WTC11 (cell line): ENCODE measurements around the gene LRRC8D. TPM values are rescaled to one million over a fixed set of nuclear protein-coding genes. Genes with fewer than 3 reads are reported as not detected.

Experiments used
- ATAC-seq: fragments of 200-7000 bp; cut with Tn5 transposase; 2 replicates; pipeline ENCODE4 v1.10.0; 2021; ENCODE audit warnings: mild to moderate bottlenecking, moderate library complexity
- CTCF ChIA-PET: fragments of 300-600 bp; sonication (Branson Sonifier 250); formaldehyde crosslinking; loops from one replicate; lab custom pipeline; 2021; ENCODE audit warnings: antibody characterized with exemption; lab: Charles Lee
- POLR2A ChIA-PET: fragments of 350-600 bp; sonication (Branson Sonifier 250); formaldehyde crosslinking; loops from one replicate; lab custom pipeline; 2021; ENCODE audit warnings: antibody characterized with exemption; lab: Charles Lee
- DNase-seq: peaks from one replicate; pipeline ENCODE4 v3.0.0; 2021; ENCODE audit warnings: low spot score
- H3K27ac Mint-ChIP-seq: 2 replicates; pipeline ENCODE4 v1.8.0; 2021; ENCODE audit warnings: mixed read lengths
- H3K27me3 Mint-ChIP-seq: 2 replicates; pipeline ENCODE4 v1.8.0; 2021; ENCODE audit warnings: low read depth, mild to moderate bottlenecking, moderate library complexity, mixed read lengths
- H3K36me3 Mint-ChIP-seq: 2 replicates; pipeline ENCODE4 v1.8.0; 2021; ENCODE audit warnings: mixed read lengths
- H3K4me1 Mint-ChIP-seq: 2 replicates; pipeline ENCODE4 v1.8.0; 2022; ENCODE audit warnings: mixed read lengths
- H3K4me3 Mint-ChIP-seq: 2 replicates; pipeline ENCODE4 v1.8.0; 2021; ENCODE audit warnings: mild to moderate bottlenecking, moderate library complexity, mixed read lengths
- H3K9me3 Mint-ChIP-seq: 2 replicates; pipeline ENCODE4 v1.8.0; 2021; ENCODE audit warnings: mixed read lengths
- ATF1 ChIP-seq: sonication (generic); formaldehyde crosslinking; IDR thresholded peaks from 2 replicates; pipeline ENCODE4 v1.8.1; 2023; ENCODE audit warnings: mild to moderate bottlenecking, moderate library complexity, missing genetic modification reagents
- ESRRA ChIP-seq: sonication (generic); formaldehyde crosslinking; IDR thresholded peaks from 2 replicates; pipeline ENCODE4 v1.8.1; 2022; ENCODE audit warnings: mild to moderate bottlenecking, missing genetic modification reagents, borderline replicate concordance
- GRHL2 ChIP-seq: fragments of 250-450 bp; sonication (Bioruptor Pico); IDR thresholded peaks from 2 replicates; pipeline ENCODE4 v1.8.0; 2022; ENCODE audit warnings: mild to moderate bottlenecking, moderate library complexity; ENCODE audit not compliant: insufficient replicate concordance, severe bottlenecking
- JUN ChIP-seq: sonication (generic); formaldehyde crosslinking; IDR thresholded peaks from 2 replicates; pipeline ENCODE4 v1.8.0; 2023; ENCODE audit warnings: mild to moderate bottlenecking, missing genetic modification reagents
- KAT7 ChIP-seq: sonication (generic); formaldehyde crosslinking; IDR thresholded peaks from 2 replicates; pipeline ENCODE4 v1.8.1; 2023; ENCODE audit warnings: missing genetic modification reagents, mild to moderate bottlenecking, borderline replicate concordance
- MXD4 ChIP-seq: fragments of 250-450 bp; sonication (Bioruptor Pico); IDR thresholded peaks from 2 replicates; pipeline ENCODE4 v1.8.0; 2021; ENCODE audit warnings: mild to moderate bottlenecking, moderate library complexity, borderline replicate concordance
- MYBL2 ChIP-seq: sonication (generic); formaldehyde crosslinking; IDR thresholded peaks from 2 replicates; pipeline ENCODE4 v1.8.1; 2023; ENCODE audit warnings: mild to moderate bottlenecking, moderate library complexity, missing genetic modification reagents
- NFATC4 ChIP-seq: fragments of 250-450 bp; sonication (Bioruptor Pico); IDR thresholded peaks from 2 replicates; pipeline ENCODE4 v1.9.0; 2021; ENCODE audit warnings: mild to moderate bottlenecking
- NFYB ChIP-seq: sonication (generic); formaldehyde crosslinking; conservative IDR thresholded peaks from 2 replicates; pipeline ENCODE4 v1.8.0; 2022; ENCODE audit warnings: low read depth, missing genetic modification reagents
- RORB ChIP-seq: fragments of 250-450 bp; sonication (Bioruptor Pico); IDR thresholded peaks from 2 replicates; pipeline ENCODE4 v1.9.0; 2021; ENCODE audit warnings: mild to moderate bottlenecking
- TEAD1 ChIP-seq: sonication (generic); formaldehyde crosslinking; IDR thresholded peaks from 2 replicates; pipeline ENCODE4 v1.8.0; 2022; ENCODE audit warnings: mild to moderate bottlenecking, missing genetic modification reagents
- TEAD4 ChIP-seq: sonication (generic); formaldehyde crosslinking; IDR thresholded peaks from 2 replicates; pipeline ENCODE4 v1.8.0; 2022; ENCODE audit warnings: mild to moderate bottlenecking, missing genetic modification reagents
- ZNF263 ChIP-seq: sonication (generic); formaldehyde crosslinking; IDR thresholded peaks from 2 replicates; pipeline ENCODE4 v1.8.1; 2022; ENCODE audit warnings: low read depth, mild to moderate bottlenecking, moderate library complexity, missing genetic modification reagents
- ZNF416 ChIP-seq: fragments of 250-450 bp; sonication (Bioruptor Pico); IDR thresholded peaks from 2 replicates; pipeline ENCODE4 v1.9.0; 2021; ENCODE audit warnings: mild to moderate bottlenecking, inconsistent platforms
- total RNA-seq: library from RNA; stranded (reverse); gene quantifications from 3 replicates; pipeline ENCODE4 v1.2.3, GENCODE V29; 2021
- TF ChIP-seq, protein P1 (sequence below): sonication (generic); formaldehyde crosslinking; IDR thresholded peaks from 2 replicates; pipeline ENCODE4 v1.8.0; 2023; ENCODE audit warnings: missing genetic modification reagents
- TF ChIP-seq, protein P2 (sequence below): sonication (generic); formaldehyde crosslinking; IDR thresholded peaks from 2 replicates; pipeline ENCODE4 v1.8.0; 2023; ENCODE audit warnings: mild to moderate bottlenecking, missing genetic modification reagents
- TF ChIP-seq, protein P3 (sequence below): fragments of 250-450 bp; sonication (Bioruptor Pico); IDR thresholded peaks from 2 replicates; pipeline ENCODE4 v1.9.0; 2021; ENCODE audit warnings: mild to moderate bottlenecking
- TF ChIP-seq, protein P4 (sequence below): fragments of 250-450 bp; sonication (Bioruptor Pico); IDR thresholded peaks from 2 replicates; pipeline ENCODE4 v1.9.0; 2021; ENCODE audit warnings: mild to moderate bottlenecking, borderline replicate concordance
- TF ChIP-seq, protein P5 (sequence below): sonication (generic); formaldehyde crosslinking; IDR thresholded peaks from 2 replicates; pipeline ENCODE4 v1.8.0; 2022; ENCODE audit warnings: mild to moderate bottlenecking, missing genetic modification reagents
- TF ChIP-seq, protein P6 (sequence below): sonication (generic); formaldehyde crosslinking; IDR thresholded peaks from 2 replicates; pipeline ENCODE4 v1.8.1; 2023; ENCODE audit warnings: mild to moderate bottlenecking, missing genetic modification reagents
- TF ChIP-seq, protein P7 (sequence below): sonication (generic); formaldehyde crosslinking; IDR thresholded peaks from 2 replicates; pipeline ENCODE4 v1.8.1; 2023; ENCODE audit warnings: mild to moderate bottlenecking, missing genetic modification reagents, moderate library complexity
- TF ChIP-seq, protein P8 (sequence below): fragments of 250-450 bp; sonication (Bioruptor Pico); conservative IDR thresholded peaks from 2 replicates; pipeline ENCODE4 v1.9.0; 2021; ENCODE audit warnings: mild to moderate bottlenecking

LRRC8D gene
- total RNA-seq, 1 experiment from 2014 or later: 42.6 TPM

DNA sequence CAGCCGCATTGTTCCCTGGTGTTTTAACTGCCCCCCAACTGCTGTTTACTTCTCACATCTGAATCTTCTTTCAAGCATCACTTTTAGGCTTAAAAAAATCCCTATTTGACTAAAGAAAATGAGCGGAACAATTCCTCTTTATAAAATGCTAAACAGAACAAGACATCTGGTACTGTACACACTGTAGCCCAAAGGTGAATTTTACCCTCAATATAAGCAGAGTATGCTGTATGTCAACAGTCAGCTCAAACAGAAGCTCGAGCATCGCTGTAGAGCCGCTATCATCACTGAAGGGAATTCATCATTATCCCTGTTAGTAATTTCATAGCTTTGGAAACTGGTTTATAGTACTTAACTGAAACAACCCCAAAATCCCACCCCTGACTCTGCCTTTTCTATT is 85.3 kb downstream of the LRRC8D start:
- TF ChIP-seq, protein P1, sequence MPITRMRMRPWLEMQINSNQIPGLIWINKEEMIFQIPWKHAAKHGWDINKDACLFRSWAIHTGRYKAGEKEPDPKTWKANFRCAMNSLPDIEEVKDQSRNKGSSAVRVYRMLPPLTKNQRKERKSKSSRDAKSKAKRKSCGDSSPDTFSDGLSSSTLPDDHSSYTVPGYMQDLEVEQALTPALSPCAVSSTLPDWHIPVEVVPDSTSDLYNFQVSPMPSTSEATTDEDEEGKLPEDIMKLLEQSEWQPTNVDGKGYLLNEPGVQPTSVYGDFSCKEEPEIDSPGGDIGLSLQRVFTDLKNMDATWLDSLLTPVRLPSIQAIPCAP (CRISPR knock-in tag): no peak
- TF ChIP-seq NFATC4 (CRISPR knock-in tag) (no peak), KAT7 (CRISPR knock-in tag) (no peak), RORB (CRISPR knock-in tag) (no peak), TEAD1 (CRISPR knock-in tag) (no peak), TEAD4 (CRISPR knock-in tag) (no peak), NFYB (no peak), ZNF416 (CRISPR knock-in tag) (no peak), JUN (CRISPR knock-in tag) (no peak)
- TF ChIP-seq, protein P2, sequence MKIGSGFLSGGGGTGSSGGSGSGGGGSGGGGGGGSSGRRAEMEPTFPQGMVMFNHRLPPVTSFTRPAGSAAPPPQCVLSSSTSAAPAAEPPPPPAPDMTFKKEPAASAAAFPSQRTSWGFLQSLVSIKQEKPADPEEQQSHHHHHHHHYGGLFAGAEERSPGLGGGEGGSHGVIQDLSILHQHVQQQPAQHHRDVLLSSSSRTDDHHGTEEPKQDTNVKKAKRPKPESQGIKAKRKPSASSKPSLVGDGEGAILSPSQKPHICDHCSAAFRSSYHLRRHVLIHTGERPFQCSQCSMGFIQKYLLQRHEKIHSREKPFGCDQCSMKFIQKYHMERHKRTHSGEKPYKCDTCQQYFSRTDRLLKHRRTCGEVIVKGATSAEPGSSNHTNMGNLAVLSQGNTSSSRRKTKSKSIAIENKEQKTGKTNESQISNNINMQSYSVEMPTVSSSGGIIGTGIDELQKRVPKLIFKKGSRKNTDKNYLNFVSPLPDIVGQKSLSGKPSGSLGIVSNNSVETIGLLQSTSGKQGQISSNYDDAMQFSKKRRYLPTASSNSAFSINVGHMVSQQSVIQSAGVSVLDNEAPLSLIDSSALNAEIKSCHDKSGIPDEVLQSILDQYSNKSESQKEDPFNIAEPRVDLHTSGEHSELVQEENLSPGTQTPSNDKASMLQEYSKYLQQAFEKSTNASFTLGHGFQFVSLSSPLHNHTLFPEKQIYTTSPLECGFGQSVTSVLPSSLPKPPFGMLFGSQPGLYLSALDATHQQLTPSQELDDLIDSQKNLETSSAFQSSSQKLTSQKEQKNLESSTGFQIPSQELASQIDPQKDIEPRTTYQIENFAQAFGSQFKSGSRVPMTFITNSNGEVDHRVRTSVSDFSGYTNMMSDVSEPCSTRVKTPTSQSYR (CRISPR knock-in tag): no peak
- TF ChIP-seq, protein P3, sequence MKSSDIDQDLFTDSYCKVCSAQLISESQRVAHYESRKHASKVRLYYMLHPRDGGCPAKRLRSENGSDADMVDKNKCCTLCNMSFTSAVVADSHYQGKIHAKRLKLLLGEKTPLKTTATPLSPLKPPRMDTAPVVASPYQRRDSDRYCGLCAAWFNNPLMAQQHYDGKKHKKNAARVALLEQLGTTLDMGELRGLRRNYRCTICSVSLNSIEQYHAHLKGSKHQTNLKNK (CRISPR knock-in tag): no peak
- TF ChIP-seq, protein P4, sequence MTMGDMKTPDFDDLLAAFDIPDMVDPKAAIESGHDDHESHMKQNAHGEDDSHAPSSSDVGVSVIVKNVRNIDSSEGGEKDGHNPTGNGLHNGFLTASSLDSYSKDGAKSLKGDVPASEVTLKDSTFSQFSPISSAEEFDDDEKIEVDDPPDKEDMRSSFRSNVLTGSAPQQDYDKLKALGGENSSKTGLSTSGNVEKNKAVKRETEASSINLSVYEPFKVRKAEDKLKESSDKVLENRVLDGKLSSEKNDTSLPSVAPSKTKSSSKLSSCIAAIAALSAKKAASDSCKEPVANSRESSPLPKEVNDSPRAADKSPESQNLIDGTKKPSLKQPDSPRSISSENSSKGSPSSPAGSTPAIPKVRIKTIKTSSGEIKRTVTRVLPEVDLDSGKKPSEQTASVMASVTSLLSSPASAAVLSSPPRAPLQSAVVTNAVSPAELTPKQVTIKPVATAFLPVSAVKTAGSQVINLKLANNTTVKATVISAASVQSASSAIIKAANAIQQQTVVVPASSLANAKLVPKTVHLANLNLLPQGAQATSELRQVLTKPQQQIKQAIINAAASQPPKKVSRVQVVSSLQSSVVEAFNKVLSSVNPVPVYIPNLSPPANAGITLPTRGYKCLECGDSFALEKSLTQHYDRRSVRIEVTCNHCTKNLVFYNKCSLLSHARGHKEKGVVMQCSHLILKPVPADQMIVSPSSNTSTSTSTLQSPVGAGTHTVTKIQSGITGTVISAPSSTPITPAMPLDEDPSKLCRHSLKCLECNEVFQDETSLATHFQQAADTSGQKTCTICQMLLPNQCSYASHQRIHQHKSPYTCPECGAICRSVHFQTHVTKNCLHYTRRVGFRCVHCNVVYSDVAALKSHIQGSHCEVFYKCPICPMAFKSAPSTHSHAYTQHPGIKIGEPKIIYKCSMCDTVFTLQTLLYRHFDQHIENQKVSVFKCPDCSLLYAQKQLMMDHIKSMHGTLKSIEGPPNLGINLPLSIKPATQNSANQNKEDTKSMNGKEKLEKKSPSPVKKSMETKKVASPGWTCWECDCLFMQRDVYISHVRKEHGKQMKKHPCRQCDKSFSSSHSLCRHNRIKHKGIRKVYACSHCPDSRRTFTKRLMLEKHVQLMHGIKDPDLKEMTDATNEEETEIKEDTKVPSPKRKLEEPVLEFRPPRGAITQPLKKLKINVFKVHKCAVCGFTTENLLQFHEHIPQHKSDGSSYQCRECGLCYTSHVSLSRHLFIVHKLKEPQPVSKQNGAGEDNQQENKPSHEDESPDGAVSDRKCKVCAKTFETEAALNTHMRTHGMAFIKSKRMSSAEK: no peak
- TF ChIP-seq, protein P5, sequence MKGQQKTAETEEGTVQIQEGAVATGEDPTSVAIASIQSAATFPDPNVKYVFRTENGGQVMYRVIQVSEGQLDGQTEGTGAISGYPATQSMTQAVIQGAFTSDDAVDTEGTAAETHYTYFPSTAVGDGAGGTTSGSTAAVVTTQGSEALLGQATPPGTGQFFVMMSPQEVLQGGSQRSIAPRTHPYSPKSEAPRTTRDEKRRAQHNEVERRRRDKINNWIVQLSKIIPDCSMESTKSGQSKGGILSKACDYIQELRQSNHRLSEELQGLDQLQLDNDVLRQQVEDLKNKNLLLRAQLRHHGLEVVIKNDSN (CRISPR knock-in tag): no peak
- TF ChIP-seq, protein P6, sequence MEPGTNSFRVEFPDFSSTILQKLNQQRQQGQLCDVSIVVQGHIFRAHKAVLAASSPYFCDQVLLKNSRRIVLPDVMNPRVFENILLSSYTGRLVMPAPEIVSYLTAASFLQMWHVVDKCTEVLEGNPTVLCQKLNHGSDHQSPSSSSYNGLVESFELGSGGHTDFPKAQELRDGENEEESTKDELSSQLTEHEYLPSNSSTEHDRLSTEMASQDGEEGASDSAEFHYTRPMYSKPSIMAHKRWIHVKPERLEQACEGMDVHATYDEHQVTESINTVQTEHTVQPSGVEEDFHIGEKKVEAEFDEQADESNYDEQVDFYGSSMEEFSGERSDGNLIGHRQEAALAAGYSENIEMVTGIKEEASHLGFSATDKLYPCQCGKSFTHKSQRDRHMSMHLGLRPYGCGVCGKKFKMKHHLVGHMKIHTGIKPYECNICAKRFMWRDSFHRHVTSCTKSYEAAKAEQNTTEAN (CRISPR knock-in tag): no peak
- no peak for DNase-seq
- Mint-ChIP-seq H3K36me3 (no peaks in the 10 kb centered on the region), H3K4me3 (peak overlapping the region; percentile 21; the same call in 1 of the 2 replicates), H3K4me1 (peaks cover 91% of the 10 kb centered on the region), H3K27me3 (no peaks in the 10 kb centered on the region), H3K9me3 (no peaks in the 10 kb centered on the region), H3K27ac (peak overlapping the region; percentile 97)
- ChIA-PET POLR2A (no interaction called here), CTCF (interaction anchor here (3.2 kb wide), 1 partner anchor 63 kb away, joined by 11 read pairs; no protein-coding TSS in a partner anchor)
- no peak for ATAC-seq

DNA sequence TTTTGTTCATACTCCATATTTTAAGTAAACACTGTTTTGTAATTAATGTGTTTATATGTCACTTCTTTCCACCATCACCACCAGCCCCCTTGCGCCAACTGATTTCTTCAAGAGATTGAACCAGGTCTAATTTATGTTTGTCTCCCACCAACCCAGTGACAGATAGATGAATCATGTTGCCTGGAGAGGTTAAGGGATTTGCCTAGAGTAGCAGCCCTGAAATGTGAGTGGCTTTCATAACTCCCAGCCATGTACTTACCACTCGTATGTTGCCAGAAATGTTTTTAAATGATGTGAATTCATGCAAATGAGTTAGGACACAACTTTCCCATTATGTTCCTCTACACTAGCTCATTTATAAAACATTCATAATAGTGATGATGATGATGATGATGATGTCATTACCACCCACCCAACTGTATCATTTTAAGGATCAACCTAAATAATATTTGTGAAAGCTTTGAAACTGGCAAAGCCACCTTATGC is 86.9 kb downstream of the LRRC8D start:
- CTCF ChIA-PET: no interaction called here
- Mint-ChIP-seq H3K27me3 (no peaks in the 10 kb centered on the region), H3K9me3 (no peaks in the 10 kb centered on the region), H3K27ac (peak overlapping the region; percentile 97), H3K36me3 (no peaks in the 10 kb centered on the region), H3K4me1 (peaks cover 95% of the 10 kb centered on the region), H3K4me3 (no peak overlapping the region)
- DNase-seq (no peak), ATAC-seq (no peak)
- POLR2A ChIA-PET: no interaction called here
- TF ChIP-seq MXD4 (CRISPR knock-in tag): no peak
- no peak for TF ChIP-seq ZNF416 (CRISPR knock-in tag)
- TF ChIP-seq TEAD4 (CRISPR knock-in tag): no peak
- no peak for TF ChIP-seq ESRRA (CRISPR knock-in tag)
- no peak for TF ChIP-seq KAT7 (CRISPR knock-in tag)
- TF ChIP-seq, protein P7, sequence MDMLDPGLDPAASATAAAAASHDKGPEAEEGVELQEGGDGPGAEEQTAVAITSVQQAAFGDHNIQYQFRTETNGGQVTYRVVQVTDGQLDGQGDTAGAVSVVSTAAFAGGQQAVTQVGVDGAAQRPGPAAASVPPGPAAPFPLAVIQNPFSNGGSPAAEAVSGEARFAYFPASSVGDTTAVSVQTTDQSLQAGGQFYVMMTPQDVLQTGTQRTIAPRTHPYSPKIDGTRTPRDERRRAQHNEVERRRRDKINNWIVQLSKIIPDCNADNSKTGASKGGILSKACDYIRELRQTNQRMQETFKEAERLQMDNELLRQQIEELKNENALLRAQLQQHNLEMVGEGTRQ (CRISPR knock-in tag): no peak
- no peak for TF ChIP-seq NFATC4 (CRISPR knock-in tag)
- no peak for TF ChIP-seq ZNF263 (CRISPR knock-in tag)
- TF ChIP-seq, protein P8, sequence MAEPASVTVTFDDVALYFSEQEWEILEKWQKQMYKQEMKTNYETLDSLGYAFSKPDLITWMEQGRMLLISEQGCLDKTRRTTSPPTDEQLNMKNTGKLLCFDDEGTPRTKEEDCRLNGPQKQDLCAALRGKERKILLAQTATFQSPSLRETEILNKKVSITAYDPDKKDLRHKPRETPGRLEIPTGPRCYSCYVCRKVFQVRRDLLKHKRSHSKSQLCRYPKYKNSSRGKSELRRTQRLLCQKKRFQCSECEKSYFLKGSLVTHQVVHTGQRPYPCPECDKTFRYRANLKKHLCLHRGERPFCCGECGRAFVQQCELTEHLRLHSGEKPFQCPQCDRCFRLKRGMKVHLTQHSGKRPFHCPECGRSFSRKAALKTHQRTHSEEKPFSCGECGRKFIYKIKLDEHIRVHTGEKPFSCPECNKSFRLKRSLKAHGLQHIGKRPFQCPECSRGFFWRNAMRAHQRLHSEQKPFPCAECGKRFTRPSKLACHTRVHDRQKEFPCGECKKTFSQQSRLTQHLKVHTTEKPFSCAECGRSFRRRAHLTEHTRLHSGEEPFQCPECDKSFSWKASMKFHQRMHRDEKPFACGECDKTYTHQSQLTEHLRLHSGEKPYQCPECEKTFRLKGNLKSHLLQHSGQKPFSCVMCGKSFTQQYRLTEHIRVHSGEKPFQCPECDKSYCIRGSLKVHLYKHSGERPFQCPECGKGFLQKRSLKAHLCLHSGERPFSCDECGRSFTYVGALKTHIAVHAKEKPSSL (CRISPR knock-in tag): no peak
- TF ChIP-seq ATF1 (CRISPR knock-in tag): no peak
- no peak for TF ChIP-seq GRHL2 (CRISPR knock-in tag)
- no peak for TF ChIP-seq MYBL2 (CRISPR knock-in tag)
